GM19455 (cell line): Measurements from ENCODE around the gene UGDH.
"Not testable (repeated sequence)": the region's sequence is repeated elsewhere in the genome, so short reads cannot be mapped to it uniquely, and the experiment has no call there.

Experiments used
- ATAC-seq: cut with Tn5 transposase; IDR thresholded peaks from one replicate; pipeline ENCODE4 v1.9.1; 2021; ENCODE audit not compliant: unreplicated experiment

The UGDH gene

DNA sequence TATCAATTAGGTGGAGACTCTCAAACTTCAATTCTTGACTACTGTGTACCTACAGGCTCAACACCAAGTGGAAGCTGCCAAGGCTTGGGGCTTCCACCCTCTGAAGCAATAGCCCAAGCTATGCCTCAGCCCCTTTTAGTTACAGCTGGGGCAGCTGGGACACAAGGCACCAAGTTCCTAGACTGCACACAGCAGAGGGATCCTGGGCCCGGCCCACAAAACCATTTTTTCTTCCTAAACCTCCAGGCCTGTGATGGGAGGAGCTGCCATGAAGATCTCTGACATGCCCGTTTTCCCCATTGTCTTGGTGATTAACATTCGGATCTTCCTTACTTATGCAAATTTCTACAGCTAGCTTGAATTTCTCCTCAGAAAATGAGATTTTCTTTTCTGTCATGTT is 3.4 kb upstream of the UGDH start:
- ATAC-seq = no peak

GRCh38 chr4:39529534-39529933 is 2.3 kb upstream of the UGDH start:
- ATAC-seq = no peak

- ATAC-seq = no peak
Observed at GRCh38 chr4:39528061-39528465, 824 bp upstream of the UGDH start.

DNA sequence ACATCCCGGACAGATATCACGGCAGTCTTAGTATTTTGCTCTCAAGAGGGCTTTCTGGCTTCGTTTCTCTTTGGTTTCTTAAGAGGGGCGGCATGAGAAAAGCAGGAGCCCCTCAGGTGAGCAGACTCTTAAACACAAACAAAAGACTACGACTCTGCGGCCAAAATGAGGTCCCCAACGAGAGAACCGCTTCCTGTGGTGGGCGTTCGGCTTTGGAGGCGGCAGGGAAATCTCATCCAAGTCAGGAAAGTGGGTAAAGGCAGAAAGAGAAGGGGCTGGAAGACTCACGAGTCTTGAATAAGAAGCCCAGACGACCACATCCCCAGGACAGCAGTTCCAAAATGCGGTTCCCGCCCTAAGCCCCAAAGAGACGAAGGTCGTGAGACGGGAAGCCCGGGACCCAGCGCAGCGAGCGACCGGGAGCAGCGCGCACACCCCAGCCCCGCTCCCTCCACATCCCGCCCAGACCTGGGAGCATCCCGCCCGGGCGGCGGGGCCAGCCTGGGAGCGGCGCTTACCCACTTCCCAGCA is 409 bp downstream of the UGDH start:
- ATAC-seq = peak; percentile 27

DNA sequence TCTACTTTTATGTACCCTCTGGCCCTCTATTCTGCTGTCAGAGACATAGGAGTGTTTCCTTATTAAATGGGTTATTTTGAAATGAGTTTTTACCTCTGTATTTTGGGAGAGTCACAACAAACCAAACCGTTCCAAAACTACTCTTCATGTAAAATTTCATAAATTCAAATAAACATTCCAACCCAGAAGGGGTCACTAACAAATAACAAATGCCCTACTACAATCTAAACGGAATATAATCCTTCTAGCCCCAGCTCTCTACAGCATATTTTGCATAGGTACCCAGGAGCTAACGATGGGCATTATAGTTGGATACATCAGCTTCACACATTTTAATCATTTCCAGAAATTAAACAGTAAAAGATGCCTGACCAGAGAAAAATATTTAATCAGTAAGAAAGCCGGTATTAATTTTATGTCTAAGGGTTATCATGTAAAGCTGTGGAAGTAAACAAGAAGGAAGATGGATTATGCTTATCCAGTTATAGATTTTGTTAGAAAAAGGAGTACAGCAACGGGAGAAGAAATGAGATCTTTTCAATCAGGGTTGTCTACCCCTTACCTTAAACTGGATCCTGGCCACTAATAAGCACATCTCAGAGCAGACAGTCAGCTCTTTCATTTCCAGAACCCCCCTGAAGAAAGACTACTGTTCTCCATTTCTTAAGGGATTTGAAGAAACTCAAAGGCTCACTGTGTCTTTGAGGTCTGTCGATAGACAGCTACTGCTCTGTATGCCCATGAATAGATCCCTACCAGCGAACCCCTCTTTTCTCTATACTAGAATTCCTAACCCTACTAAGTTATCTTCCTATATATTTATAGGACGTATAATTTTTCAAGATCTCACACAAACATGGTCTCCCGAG is 1.2 kb downstream of the UGDH start:
- ATAC-seq = no peak

DNA sequence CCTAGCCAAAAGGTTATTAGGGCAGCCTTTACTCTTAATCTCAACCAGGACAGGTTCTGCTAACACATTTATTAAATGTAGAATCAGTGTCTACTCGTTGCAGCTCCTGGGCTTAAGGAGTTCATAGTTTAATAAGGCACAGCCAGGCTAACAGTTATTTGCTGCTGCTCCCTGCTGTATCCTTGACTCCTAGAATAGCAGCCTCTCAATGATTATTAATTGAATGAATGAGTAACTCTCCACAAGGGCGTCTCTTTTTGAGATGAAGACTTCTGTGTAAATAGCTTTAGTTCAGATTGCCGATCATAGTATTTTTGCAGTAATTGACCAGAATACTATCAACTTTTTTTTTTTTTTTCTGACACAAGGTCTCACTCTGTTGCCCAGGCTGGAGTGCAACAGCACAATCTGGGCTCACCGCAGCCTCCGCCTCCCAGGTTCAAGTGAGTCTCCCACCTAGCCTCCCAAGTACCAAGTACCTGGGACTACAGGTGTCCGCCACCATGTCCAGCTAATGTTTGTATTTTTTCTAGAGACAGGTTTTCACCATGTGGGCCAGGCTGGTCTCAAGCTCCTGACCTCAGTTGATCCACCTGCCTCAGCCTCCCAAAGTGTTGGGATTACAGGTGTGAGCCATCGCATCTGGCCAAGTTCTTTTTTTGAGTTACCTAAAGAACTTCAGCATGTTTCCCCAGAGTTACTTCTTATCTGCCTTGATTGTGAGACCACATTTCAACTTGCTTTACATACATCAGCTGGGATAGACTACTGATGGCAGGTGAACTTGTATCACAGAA is 2.9 kb downstream of the UGDH start:
- ATAC-seq = no peak

GRCh38 chr4:39522068-39522467 is 5.2 kb downstream of the UGDH start:
- ATAC-seq = no peak

- ATAC-seq = no peak
Observed at GRCh38 chr4:39521253-39521919, 5.9 kb downstream of the UGDH start.

DNA sequence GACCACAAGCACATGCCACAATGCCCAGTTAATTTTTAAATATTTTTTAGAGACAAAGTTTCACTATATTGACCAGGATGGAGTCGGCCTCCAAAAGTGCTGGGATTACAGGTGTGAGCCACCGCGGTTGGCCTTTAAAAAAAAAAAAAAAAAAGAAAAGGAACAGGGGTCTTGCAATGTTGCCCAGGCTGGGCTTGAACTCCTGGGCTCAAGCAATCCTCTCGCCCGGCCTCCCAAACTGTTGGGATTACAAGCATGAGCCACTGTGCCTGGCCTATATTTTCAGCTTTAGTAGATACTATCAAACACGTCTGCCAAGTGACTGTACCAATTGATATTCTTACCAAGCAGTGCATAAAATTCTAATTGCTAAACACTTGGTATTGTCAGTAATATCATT is 8.8 kb downstream of the UGDH start:
- ATAC-seq = no peak

DNA sequence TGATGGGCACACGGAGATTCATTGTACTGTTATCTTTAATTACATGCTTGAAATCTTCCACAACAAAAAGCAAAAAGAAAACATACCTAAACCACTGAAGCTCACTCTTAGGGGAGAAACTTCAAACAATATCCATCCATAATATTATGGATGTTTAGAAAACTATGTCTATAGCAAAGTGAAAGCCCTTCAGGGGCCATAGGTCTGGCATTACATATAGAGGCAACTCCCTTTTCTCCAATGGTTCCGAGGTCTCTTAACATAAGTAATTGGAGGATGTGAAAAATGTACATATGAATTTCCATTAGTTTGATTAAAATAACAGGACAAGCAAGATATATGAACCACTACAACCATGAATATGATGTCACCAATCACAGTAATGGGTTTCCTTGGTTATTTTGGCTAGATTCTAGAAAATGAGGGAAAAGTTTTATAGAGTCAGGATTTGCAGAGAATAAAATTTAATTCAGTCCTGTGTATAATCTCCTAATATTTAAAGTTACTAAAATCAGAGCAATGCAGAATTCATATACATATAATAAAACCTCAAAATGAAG is 10.8 kb downstream of the UGDH start:
- no peak for ATAC-seq

GRCh38 chr4:39515669-39516401 is 11.4 kb downstream of the UGDH start:
- not testable (repeated sequence) for ATAC-seq

DNA sequence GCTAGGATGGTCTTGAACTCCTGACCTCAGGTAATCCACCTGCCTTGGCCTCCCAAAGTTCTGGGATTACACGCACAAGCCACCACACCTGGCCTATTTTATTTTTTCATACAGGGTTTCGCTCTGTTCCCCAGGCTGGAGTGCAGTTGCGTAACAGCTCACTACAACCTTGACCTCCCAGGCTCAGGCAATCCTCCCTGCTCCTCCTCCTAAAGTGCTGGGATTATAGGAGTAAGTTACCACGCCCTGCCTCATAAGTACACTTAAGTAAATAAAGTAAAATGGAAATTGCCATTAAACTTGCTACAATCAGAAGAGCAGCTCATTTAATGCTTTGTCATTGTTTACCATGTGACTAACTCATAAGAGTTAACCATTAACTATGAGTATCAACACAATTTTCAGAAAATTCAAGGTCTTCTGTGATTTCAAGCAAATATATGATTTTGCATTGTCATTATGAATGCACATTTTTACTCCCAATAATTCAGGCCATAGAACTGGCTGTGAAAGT is 12.3 kb downstream of the UGDH start:
- ATAC-seq = no peak

DNA sequence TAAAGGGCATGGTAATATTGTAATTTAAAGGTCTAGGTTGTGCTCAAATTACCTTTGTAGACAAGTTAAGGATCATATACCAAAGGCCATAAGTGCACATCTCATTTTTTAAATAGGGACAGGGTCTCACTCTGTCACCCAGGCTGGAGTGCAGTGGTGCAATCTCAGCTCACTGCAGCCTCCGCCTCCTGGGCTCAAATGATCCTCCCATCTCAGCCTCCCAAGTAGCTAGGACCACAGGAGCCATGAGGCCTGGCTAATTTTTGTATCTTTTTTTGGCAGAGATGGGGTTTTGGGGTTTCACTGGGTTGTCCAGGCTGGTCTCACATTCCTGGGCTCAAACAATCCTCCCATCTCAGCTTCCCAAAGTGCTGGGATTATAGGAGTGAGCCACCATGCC is 13.0 kb downstream of the UGDH start:
- ATAC-seq = not testable (repeated sequence)

DNA sequence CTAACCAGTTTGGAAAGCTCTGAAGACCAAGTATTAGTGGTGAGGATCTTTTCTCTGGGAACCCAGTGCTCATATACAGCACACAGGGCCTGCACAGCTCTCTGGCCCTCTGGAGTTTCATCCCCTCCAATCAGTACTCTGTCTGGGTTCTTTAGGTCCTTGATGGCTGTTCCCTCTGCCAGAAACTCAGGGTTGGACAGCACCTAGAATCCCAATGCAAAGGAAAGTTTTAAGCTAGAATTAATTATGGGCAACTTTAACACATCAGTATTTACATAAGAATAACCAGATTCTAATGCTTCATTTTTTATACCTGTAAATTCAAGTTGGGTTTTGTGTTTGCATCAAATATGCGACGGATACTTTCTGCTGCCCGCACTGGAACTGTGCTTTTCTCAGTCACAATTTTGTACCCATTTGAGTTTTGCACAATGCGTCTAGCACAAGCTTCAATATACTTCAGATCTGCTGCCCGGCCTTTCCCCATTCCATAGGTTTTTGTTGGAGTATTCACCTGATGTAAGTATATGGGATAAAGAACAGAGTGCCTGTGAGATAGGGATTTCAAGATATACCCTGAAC is 16.8 kb downstream of the UGDH start:
- ATAC-seq = no peak

GRCh38 chr4:39505581-39505980 is 21.7 kb downstream of the UGDH start:
- ATAC-seq = no peak

DNA sequence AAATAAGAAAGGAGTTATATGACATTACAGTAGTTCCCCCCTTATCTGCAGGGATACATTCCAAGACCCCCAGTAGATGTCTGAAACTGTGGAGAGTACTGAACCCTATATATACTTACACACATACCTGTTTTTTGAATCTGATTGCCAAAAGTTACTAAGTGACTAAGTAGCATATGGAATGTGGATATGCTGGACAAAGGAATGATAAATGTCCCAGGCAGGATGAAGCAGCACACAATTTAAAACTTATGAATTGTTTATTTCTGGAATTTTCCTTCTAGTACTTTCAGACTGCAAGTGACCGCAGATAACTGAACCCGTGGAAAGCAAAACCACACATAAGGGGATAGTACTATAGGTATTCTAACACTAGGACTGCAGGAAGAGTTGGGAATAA is 22.7 kb downstream of the UGDH start:
- no peak for ATAC-seq

DNA sequence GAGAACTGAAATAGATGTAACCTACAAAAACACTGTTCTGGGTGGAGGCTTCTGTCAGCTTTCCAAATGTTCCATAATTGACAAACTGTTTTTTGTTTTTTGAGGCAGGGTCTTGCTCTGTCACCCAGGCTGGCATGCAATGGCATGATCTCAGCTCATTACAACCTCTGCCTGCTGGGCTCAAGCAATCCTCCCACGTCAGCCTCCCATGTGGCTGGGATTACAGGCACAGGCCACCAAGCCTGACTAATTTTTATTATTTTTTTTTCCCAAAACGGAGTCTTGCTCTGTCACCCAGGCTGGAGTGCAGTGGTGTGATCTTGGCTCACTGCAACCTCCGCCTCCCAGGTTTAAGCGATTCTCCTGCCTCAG is 24.6 kb downstream of the UGDH start:
- not testable (repeated sequence) for ATAC-seq

GRCh38 chr4:39502019-39502663 is 25.1 kb downstream of the UGDH start:
- ATAC-seq = no peak

DNA sequence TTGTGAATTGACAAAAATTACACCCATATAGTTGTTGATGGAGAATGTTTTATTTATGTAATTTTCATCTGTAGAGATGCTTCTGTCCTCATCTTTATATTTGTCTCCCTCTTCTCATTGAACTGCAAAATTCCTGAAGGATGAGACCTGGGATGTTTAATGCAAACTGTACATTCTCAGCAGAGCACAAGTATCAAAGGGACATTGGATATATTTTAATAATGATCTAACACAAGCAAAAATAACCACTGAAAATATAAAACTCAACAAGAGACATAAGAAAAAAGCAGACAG is 28.6 kb downstream of the UGDH start:
- no peak for ATAC-seq
